Thyroid gland (tissue), 4 donors: Measurements from ENCODE around the gene ANKRD10.

ENCODE experiments used
- CTCF ChIP-seq, 6 experiments: fragments of 200-600 bp in 3 of 6; fragments of 450-650 bp in 3 of 6; sonication (generic) in 3 of 6; IDR thresholded peaks; one replicate each; pipeline ENCODE4 v1.5.1; 2016 to 2019; ENCODE audit warnings: antibody characterized with exemption in 6 of 6, mild to moderate bottlenecking in 2 of 6, inconsistent platforms in 1 of 6, moderate library complexity in 1 of 6
- POLR2A ChIP-seq, 2 donors: fragments of 450-650 bp; IDR thresholded peaks; one replicate each; pipeline ENCODE4 v1.6.1; 2017; ENCODE audit warnings: antibody characterized with exemption in 2 of 2, mild to moderate bottlenecking in 2 of 2, moderate library complexity in 1 of 2

DNA sequence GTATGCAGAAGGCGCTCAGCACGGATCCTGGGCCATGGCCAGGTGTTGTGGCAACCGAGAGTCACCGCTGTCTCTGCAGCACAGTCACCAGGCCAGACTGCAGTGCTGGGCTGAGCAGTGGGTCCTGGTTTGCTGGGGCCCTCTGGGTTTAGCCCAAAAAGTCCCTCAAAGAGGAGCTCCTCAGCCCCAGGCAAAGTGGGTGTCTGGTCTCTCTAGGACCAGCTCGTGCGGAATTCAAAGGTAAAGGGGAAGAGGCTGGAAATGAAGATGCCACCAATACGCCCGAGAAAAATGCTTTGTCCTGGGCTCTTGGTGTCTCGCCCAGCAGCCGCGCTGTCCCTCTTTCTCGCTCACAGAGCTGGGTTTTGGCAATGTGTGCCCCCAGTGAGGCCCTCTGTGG is 38.5 kb upstream of the ANKRD10 start:
- no peak for TF ChIP-seq CTCF (IDR thresholded peaks at IDR 0.05)
- no peak for TF ChIP-seq POLR2A (IDR thresholded peaks at IDR 0.05)
